ENCODE data around the gene C1S.
"Not testable (repeated sequence)": the region's sequence is repeated elsewhere in the genome, so short reads cannot be mapped to it uniquely, and the experiment has no call there.

Gene C1S

DNA sequence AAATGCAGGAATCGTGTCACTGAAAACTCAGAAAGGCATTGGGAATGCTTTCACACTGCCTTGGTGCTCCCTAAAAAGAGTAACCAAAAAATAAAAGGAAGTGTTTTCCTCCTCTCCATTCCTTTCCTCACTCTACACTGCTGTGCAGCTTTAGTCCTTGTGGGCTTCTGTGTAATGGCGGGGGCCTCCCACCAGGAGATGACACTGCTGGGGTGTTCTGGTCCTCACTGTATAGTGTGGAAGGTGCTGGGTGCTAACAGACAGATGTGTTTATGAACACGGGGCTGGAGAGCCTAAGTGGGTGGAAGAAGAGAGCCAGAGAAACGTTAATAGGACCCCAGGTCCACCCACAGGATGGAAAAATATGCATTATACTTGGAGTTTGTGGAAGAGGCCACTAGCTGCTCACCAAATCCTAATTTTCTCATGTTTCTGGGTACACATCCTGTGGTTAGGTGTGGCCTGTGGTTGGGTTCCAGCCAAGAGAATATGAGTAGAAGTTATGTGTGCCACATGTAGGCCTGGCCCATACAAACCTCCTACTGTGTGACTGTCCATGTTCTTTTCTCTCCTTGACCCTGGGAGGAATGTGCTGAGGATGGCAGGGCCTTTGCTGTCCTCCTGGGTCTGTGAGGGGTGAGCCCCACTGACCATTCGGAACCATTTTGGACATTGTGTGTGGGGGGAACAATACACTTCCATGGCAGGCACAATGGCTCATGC is 14.0 kb upstream of the C1S start:
- FAIRE-seq (peak; percentile 55), DNase-seq (ENCODE audit: low spot score) (no peak)

DNA sequence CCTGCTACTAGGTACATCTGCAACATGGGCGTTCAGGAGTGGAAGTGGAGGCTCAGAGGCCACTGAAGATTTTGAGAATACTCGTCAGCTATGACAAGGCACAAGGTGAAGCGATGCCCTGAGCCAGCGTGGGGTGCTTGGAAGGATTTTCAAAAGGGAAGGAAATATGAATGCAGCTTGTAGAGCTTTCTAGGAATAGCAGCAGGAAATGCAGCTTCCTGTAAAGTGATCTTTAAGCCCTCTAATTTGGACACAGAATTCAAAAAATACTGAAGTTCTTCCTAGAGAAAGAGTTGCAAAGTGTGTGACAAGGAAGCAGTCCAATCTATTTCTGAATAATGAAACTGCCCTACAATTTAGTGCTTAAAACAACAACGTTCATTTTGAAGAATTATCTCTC is 13.2 kb upstream of the C1S start:
- no peak for FAIRE-seq
- DNase-seq (ENCODE audit: low spot score), result no peak

DNA sequence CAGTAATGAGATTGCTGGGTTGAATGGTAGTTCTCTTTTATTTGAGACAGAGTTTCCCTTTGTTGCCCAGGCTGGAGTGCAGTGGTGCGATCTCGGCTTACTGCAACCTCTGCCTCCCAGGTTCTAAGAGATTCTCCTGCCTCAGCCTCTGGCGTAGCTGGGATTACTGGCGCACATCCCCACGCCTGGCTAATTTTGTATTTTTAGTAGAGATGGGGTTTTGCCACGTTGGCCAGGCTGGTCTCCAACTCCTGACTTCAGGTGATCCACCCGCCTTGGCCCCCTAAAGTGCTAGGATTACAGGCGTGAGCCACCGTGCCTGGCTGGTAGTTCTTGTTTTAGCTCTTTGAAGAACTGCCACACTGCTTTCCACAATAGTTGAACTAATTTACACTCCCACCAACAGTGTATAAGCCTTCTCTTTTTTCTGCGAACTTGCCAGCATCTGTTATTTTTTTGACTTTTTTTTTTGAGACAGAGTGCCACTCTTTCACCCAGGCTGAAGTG is 11.0 kb upstream of the C1S start:
- FAIRE-seq; DNase-seq (ENCODE audit: low spot score): not testable (repeated sequence)

DNA sequence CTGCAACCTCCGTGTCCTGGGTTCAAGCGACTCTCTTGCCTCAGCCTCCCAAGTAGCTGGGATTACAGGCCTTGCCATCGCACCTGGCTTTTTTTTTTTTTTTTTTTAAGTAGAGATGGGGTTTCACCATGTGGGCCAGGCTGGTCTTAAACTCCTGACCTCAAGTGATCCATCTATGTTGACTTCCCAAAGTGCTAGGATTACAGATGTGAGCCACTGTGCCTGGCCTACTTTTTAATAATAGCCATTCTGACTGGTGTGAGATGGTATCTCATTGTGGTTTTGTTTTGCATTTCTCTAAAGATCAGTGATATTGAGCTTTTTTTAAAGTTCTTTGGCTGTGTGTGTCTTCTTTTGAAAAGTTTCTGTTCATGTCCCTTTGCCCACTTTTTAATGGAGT is 10.5 kb upstream of the C1S start:
- not testable (repeated sequence) for DNase-seq (ENCODE audit: low spot score); FAIRE-seq

DNA sequence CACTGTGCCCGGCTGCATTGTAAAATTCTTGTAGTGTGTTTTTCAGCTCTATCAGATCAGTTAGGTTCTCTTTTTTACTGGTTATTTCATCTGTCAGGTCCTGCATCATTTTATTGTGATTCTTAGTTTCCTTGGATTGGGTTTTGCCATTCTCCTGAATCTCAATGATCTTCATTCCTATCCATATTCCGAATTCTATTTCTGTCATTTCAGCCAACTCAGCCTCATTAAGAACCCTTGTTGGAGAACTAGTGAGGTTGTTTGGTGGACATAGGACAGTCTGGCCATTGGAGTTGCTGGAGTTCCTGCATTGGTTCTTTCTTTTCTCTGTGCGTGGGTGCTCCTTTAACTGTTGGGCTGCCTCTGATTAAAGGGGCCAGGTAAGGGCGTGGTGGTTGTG is 5.6 kb upstream of the C1S start:
- DNase-seq (ENCODE audit: low spot score) (no peak), FAIRE-seq (no peak)

DNA sequence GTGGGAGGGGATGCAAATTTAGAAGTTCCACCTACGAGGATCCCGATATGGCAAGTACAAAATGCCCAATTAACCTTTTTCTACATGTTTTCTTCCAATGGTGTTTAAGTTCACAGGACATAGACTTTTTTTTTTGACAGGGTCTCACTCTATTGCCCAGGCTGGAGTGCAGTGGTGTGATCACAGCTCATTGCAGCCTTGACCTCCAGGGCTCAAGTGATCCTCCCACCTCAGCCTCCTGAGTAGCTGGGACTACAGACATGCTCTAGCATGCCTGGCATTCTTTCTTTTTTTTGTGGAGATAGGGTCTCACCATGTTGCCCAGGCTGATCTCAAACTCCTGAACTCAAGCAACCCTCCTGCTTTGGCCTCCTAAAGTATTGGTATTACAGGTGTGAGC is 4.8 kb upstream of the C1S start:
- not testable (repeated sequence) for DNase-seq (ENCODE audit: low spot score); FAIRE-seq

DNA sequence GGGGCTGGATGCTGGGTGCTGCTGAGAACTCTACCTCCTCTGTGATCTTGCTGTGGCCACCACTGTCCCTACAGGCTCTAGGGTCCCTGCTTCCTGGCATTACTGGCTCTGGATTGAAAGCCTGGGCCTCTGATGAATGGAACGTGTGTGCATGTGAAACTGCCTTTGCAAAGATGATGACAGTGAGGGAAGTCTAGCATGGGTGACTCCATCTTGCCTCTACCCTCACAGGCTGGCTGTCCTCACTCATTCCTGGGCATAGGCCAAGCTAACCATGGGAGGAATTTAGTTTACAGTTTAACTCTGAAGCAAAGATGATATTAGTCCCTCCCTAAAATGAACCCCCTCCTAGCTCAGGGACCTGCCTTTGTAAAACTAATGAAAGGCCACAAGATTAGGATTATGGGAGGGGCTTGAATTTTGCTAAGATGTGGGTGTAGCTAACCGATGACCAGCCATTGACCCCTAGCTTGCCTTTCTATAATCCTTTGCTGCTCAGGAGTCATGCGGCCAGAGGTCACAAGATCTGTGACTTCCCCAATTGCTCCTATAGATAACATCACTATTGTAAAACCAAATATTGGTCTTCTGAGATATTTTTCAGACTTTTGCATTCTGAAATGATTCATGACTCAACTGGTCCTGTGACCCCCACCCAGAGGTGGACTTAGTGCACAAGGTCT is 2.2 kb upstream of the C1S start:
- no peak for FAIRE-seq
- DNase-seq (ENCODE audit: low spot score), result no peak

DNA sequence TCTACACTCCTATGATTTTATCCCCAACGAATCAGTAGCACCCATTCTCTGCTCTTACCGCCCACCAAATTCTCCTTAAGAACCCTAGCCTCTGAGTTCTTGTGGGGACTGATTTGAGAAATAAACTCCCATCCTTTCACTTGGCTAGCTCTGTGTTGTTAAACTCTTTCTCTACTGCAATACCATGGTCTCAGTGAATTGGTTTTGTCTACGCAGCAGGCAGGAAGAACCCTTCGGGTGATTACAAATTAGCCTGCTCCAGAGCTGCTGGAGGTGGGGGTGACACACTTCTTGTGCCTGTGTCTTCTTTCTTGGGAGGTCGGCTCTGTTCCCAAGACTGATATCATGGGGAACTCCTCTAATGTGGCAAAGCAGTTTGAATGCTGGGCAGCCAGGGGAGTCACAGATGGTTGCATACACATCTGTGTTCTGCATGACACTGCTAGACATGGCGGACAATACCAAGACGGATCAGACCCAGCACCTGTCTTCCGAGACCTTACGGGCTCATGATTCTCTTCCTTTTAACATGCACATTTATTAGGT is 1.6 kb upstream of the C1S start:
- FAIRE-seq, result no peak
- no peak for DNase-seq (ENCODE audit: low spot score)

DNA sequence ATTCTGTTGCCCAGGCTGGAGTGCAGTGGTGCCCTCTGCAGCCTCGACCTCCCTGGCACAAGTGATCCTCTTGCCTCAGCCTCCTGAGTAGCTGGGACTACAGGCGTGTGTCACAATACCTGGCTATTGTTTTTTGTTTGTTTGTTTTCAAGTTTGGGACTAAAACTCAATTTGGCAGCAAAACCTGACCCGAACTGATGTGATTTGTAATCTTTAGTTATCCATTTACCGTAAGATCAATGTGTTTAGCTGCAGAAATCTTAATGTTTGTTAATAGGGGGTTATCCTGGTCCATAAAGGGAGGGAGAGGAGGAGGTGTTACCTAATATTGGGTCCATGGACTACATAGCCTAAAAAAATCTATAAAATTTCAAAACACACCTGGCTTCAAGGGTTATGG is 738 bp upstream of the C1S start:
- FAIRE-seq (no peak), DNase-seq (ENCODE audit: low spot score) (no peak)

DNA sequence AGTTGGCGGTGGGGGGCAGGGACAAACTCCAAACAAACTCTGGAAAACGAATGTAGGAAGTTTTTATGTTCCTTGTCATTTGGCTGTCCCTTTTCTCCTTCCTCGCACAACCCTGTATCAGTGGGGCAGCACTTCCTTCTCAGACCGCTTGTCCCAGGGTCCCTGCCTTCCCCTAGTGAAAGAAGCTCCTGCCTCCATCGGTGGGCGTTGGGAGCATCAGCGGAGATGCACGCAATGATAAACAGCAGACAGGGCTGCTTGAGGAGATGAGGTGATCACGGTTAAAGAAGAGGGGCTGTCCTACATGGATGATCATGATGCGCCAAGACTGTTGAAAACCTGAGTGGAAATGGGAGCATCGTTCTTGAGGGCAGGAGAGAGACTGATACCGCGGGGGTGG is 620 bp downstream of the C1S start:
- DNase-seq (ENCODE audit: low spot score), result no peak
- FAIRE-seq, result peak; percentile 20

DNA sequence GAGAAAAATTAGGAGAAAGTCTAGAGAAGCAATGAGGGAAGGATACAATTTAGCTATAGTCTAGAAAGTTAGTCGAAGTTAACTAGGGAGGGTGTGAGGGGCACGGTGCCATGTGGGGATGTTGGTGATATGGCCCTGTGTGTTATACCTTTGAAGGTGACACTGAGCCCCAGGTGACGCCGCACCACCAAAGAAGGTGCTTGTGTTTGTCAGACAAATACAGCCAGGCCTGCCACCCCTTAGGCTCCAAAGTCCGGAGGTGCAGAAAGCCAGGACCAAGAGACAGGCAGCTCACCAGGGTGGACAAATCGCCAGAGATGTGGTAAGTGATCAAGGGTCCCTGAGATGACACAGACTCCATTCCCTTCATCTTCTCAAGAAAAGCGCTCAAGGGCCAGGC is 1.1 kb downstream of the C1S start:
- no peak for DNase-seq (ENCODE audit: low spot score)
- no peak for FAIRE-seq

DNA sequence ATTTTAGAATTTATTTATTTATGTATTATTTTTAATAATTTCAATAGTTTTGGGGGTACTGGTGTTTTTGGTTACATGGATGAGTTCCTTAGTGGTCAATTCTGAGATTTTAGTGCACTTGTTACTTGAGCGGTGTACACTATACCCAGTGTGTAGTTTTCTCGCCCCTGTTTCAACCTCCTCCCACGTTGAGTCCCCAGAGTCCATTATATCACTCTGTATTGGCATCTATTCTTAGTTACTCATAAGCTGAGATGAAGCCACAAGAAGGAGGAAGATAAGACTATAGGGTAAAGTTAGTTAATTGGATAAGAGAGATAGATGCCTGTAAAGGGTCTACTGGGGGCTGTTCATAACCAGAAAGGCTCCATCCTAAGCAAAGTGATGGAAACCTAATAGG is 4.0 kb downstream of the C1S start:
- no peak for FAIRE-seq
- DNase-seq (ENCODE audit: low spot score), result no peak

DNA sequence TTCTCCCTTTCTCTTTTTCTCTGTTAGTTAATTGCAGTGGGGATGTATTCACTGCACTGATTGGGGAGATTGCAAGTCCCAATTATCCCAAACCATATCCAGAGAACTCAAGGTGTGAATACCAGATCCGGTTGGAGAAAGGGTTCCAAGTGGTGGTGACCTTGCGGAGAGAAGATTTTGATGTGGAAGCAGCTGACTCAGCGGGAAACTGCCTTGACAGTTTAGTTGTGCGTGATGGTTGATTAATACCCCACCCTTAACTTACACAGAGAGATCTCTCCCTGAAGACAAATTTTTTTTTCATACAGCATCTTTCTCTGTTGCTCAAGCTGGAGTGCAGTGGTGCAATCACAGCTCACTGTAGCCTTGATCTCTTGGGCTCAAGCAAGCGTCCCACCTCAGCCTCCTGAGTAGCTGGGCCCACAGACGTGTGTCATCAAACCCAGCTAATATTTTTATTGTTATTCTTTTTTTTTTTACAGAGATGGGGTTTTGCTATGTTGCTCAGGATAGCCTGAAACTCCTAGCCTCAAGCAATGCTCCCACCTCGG is 4.6 kb downstream of the C1S start:
- no peak for FAIRE-seq
- DNase-seq (ENCODE audit: low spot score), result no peak

DNA sequence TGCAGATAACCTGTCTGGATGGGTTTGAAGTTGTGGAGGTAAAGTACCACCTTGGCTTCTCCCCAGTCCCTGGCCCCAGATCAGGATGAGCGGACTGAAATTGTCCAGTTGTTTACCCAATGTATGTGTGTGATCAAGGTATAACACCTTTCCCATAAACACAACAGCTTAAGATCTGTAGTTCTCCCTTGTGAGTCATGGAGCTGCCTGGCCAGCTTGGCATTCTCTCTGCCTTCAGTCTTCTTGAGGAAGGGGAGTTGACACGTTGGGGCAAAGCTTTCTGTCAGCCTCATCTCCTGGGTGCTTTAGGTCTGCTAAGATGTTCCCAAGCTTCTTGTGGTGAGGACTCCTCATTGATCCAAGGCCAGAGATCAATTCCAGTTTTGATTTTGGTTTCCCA is 6.1 kb downstream of the C1S start:
- no peak for FAIRE-seq
- no peak for DNase-seq (ENCODE audit: low spot score)

DNA sequence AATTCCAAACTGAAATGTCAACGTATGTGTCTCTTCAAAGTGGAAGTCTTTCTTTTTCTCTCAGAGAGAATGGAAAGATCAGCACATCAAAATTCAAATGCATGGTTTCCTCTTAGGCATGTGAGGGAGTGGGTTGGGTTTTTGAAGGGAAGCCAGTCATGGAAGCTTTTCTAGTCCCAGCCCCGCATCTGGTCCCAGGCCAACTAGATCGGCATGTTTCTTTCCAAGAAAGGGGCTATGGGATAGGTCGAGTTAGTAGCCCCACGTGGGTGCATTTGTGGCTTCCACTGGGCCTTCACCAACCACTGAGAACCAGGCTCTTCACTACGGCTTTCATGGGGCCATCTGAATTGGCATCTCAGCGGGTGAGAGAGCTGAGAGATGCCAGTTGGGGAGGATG is 6.6 kb downstream of the C1S start:
- FAIRE-seq (no peak), DNase-seq (ENCODE audit: low spot score) (no peak)

DNA sequence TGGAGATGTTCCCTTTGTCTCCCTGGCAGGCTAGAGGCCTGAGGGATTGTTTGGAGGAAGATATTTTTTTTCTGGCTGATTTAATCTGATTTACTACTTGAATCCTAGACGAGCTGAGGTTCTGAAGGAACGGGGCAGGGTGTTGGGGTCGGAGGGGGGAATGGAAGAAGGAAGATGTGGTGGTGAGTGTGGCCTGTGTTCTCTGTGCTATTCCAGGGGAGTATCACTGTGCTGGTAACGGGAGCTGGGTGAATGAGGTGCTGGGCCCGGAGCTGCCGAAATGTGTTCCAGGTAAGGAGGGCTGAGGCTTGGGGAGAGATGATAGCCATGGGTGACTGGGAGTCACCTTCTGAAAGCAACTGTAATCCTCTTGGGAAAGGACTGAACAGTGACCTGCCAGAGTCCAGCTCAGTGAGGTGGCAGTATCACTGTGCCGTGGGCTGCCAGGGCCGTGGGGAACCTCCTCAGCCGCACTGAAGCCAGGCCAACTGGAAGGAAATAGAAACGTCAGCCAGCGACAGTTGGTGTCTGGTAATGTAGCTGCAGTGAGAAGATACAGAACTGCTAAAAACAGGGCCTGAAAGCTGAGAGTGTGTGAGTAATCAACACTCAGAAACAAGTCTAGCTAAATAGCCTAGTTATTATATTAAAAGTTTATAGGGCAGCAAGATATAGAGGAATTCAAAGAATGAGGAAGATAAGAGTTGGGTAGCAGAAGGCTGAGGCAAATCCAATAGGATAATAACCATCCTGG is 7.9 kb downstream of the C1S start:
- DNase-seq (ENCODE audit: low spot score), result no peak
- peak; percentile 87 for FAIRE-seq

DNA sequence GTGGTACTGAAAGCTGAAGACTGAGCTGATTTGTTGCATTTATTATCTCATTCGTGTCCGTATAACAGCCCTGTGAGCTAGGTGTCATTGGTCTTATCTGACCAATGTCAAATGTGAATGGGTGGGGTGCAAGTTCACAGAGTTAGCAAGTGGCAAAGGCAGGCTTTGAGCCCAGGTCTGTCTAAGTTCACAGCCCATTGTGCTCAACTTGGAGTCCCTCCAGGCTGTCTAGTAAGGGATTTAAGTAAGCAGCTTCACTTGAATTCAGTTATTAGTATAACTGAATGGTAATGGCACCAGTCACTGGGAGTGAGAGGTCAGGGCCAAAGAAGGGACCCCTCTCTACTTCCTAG is 8.5 kb downstream of the C1S start:
- FAIRE-seq (peak; percentile 82), DNase-seq (ENCODE audit: low spot score) (no peak)

DNA sequence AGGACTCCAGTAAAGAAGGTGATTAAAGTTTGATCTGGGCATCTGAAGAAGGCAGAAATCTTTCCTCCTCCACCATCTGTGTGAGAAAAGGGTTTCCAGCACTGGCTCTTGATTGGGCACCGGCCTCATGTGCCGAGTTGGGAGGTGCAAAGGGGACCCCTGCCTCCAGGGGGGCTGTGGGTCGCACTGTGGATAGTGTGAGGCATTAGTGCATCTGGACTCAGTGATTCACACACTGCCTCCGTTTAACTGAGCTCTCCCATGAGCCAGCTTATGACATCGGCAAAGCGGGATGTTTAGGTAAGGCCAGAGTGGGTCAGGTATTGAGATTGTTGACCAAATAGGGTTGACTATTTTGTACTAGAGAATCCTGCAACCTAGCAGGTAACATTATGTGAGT is 8.9 kb downstream of the C1S start:
- FAIRE-seq (no peak), DNase-seq (ENCODE audit: low spot score) (no peak)

DNA sequence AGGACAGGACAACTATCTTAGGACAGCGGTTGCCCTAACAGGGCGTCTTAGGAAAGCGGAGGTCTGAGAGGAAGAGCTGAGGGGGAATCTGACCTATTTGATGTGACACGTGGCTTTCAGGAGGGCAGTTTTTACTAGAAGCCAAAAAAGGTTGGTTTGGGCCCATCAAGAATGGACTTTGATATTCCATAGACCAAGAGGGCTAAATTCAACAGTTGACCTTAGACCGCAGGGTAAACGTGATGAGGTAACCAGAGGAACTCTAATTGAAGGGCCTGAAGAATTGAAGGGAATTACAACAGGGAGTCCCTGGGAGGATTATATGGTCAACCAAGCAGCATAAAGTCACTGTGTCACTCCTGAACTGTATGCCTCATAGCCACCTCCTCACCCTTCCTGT is 11.5 kb downstream of the C1S start:
- DNase-seq (ENCODE audit: low spot score), result no peak
- FAIRE-seq, result no peak

DNA sequence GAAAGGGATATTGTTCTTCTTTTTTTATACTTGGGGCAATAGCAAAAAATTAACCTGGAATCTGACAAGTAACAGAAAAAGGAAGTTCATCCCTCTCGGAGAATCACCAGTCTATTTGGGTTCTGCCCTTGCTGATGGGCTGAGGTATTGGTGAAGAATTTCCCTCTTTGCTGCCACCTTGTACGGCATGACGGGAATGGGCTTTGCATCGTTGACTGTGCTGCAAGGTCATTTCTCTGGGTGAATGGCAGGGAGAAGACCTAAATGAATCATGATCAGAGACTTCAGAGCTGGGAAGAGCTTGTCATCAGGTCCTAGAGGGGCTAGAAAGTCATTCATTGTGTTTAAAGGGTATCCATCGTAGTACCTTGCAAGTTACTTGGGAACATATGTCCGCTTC is 12.0 kb downstream of the C1S start:
- peak; percentile 66 for FAIRE-seq
- no peak for DNase-seq (ENCODE audit: low spot score)

DNA sequence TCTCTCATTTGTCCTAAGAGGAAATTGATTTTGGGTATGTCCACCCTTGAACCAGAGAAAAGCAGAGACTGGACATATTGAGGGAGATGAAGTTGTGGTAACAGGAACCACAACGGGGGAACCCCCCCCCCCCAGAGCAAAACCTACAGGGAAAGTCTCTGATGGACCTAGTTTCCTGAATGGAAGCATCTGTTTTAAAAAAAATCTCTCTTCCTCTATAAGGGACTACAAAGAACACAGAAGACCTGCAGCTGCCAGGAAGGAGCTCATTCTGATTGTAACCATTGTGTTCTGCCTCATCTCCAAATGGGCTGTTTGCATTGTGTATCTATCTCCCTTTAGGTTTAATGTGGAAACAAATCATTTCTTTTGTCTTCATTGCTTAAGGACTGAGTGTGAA is 13.4 kb downstream of the C1S start:
- FAIRE-seq (no peak), DNase-seq (ENCODE audit: low spot score) (no peak)

DNA sequence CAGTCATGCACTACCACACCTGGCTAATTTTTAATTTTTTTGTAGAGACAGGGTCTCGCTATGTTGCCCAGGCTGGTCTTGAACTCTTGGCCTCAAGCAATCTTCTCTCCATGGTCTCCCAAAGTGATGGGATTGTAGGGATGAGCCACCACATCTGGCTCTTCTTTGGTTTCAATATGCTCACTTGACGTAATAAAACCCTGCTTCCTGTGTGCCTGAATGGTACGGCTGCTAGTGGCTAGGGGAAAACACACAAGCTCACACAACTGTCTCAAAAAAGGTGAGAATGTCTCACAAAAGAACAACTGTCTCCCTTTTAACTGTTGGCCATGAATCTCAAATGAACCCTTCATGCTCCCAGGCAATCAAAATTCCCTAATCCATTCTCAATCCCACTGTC is 15.0 kb downstream of the C1S start:
- no peak for DNase-seq (ENCODE audit: low spot score)
- FAIRE-seq, result no peak
